ENCODE results near the gene LGALS9. TPM values are rescaled to one million over a fixed set of nuclear protein-coding genes. Genes with fewer than 3 reads are reported as not detected.
A peak's percentile ranks its signal among the peaks of the same experiment; 100 is the strongest.

Gene LGALS9
- 10 to 100 TPM; 38.3 to 39.8 TPM for total RNA-seq
- 108 TPM for polyA plus RNA-seq (2013, experiment 1 of 2)
- 86.6 TPM for polyA plus RNA-seq (2013, experiment 2 of 2)
- 3.1 to 58.4 (median 8.0) reads per million in 172 experiments for total RNA-seq

DNA sequence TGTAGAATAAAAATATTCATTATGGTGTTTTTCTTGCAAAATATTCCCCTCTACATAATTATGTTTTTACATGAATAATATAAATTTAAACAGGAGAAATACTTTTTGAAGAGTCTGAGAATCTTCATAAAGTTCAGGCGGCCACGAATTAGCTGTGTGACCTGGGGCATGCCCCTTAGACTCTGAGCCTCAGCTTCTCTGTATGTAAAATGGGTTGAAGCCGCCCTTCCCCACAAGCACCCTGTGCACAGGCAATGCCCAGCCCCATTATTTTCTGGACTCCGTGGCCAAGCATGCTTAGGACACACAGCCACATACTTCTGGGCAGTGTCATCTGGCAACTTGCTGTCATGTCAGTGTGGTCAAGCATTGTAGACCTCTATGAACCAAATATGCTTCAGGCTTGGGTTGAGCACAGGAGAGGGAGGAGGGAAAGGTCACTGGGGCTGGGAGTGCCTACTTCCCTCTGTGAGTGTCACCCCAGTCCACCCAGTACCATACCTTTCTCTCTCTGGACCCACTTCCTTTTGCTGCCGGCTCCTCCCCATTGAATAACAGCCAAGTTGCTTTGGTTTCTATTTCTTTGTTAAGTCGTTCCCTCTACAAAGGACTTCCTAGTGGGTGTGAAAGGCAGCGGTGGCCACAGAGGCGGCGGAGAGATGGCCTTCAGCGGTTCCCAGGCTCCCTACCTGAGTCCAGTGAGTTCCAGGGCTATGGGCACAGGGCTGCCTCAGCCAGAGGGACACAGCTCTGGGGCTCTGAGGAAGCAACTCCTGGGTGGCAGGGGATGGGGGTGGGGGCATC lies at the start of gene LGALS9:
TSS of gene LGALS9 (plus strand) at position 582 of the 804 bp plus-strand sequence. CDS start at position 660, 78 bp downstream.
- peak within 1 kb of the TSS; percentile 32 to 64 for H3K27ac ChIP-seq (ENCODE audit: low read depth in 1 of 2, low read length in 2 of 2)
- H3K4me3 Mint-ChIP-seq, result peak within 1 kb of the TSS; percentile 87
- peaks cover 42% of the 10 kb centered on the region for H3K4me1 ChIP-seq (ENCODE audit: insufficient read depth, low read length)
- TF ChIP-seq, protein P1, sequence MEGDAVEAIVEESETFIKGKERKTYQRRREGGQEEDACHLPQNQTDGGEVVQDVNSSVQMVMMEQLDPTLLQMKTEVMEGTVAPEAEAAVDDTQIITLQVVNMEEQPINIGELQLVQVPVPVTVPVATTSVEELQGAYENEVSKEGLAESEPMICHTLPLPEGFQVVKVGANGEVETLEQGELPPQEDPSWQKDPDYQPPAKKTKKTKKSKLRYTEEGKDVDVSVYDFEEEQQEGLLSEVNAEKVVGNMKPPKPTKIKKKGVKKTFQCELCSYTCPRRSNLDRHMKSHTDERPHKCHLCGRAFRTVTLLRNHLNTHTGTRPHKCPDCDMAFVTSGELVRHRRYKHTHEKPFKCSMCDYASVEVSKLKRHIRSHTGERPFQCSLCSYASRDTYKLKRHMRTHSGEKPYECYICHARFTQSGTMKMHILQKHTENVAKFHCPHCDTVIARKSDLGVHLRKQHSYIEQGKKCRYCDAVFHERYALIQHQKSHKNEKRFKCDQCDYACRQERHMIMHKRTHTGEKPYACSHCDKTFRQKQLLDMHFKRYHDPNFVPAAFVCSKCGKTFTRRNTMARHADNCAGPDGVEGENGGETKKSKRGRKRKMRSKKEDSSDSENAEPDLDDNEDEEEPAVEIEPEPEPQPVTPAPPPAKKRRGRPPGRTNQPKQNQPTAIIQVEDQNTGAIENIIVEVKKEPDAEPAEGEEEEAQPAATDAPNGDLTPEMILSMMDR (IDR thresholded peaks at IDR 0.05), result no peak
- H3K36me3 ChIP-seq (ENCODE audit: insufficient read depth, low read length), result peaks cover 3% of the 10 kb centered on the region
- POLR2A ChIA-PET, result no interaction called here
- CTCF ChIA-PET, result interaction anchor here (2.2 kb wide), 1 partner anchor 24 kb away, joined by 5 read pairs; no protein-coding TSS in a partner anchor
- peak; percentile 79 for ATAC-seq (ENCODE audit: poor library complexity)
- H3K9me3 ChIP-seq (ENCODE audit: control insufficient read depth in 1 of 2, insufficient read depth in 1 of 2, low read length in 2 of 2), result no peaks in the 10 kb centered on the region
- no peaks in the 10 kb centered on the region for H3K27me3 Mint-ChIP-seq
- H3K4me3 ChIP-seq (ENCODE audit: low read length), result peak within 1 kb of the TSS; percentile 77
- no peaks in the 10 kb centered on the region for H3K27me3 ChIP-seq (ENCODE audit: control insufficient read depth in 1 of 2, insufficient read depth in 2 of 2, low read length in 2 of 2)
- peaks cover 36% of the 10 kb centered on the region for H3K4me1 Mint-ChIP-seq (ENCODE audit: low read depth)
- DNase-seq, result peak in 12 of 14 experiments; percentile 4 to 81 (median 36)
- peaks cover 5% of the 10 kb centered on the region for H3K36me3 Mint-ChIP-seq (ENCODE audit: low read depth)
- H3K9me3 Mint-ChIP-seq, result no peaks in the 10 kb centered on the region
- intact Hi-C loops (cut with DNase I, micrococcal nuclease), result no loop called here
- peak within 1 kb of the TSS; percentile 76 for H3K27ac Mint-ChIP-seq

DNA sequence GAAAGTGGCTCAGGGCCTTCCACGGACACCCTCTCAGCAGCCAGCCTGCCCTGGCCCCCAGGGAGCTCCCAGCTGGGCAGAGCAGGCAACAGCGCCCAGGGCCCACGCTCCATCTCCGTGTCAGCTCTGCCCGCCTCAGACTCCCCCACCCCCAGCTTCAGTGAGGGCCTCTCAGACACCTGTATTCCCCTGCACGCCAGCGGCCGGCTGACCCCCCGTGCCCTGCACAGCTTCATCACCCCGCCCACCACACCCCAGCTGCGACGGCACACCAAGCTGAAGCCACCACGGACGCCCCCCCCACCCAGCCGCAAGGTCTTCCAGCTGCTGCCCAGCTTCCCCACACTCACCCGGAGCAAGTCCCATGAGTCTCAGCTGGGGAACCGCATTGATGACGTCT lies 48.3 kb upstream of the LGALS9 start:
- CTCF ChIA-PET, result no interaction called here
- Mint-ChIP-seq H3K27ac (no peak overlapping the region), H3K4me1 (ENCODE audit: low read depth) (no peaks in the 10 kb centered on the region), H3K27me3 (no peaks in the 10 kb centered on the region), H3K36me3 (ENCODE audit: low read depth) (peaks cover 6% of the 10 kb centered on the region), H3K4me3 (no peak overlapping the region), H3K9me3 (no peaks in the 10 kb centered on the region)
- POLR2A ChIA-PET, result no interaction called here
- peaks cover 9% of the 10 kb centered on the region for H3K36me3 ChIP-seq (ENCODE audit: insufficient read depth, low read length)
- H3K4me1 ChIP-seq (ENCODE audit: insufficient read depth, low read length), result peaks cover 6% of the 10 kb centered on the region
- TF ChIP-seq, protein P1 (IDR thresholded peaks at IDR 0.05), result no peak
- no peaks in the 10 kb centered on the region for H3K27me3 ChIP-seq (ENCODE audit: control insufficient read depth in 1 of 2, insufficient read depth in 2 of 2, low read length in 2 of 2)
- H3K9me3 ChIP-seq (ENCODE audit: control insufficient read depth in 1 of 2, insufficient read depth in 1 of 2, low read length in 2 of 2), result no peaks in the 10 kb centered on the region
- H3K27ac ChIP-seq (ENCODE audit: low read depth in 1 of 2, low read length in 2 of 2), result no peak overlapping the region
- no peak overlapping the region for H3K4me3 ChIP-seq (ENCODE audit: low read length)
- DNase-seq (no peak), ATAC-seq (ENCODE audit: poor library complexity) (no peak)
- intact Hi-C loops (cut with DNase I, micrococcal nuclease), result no loop called here

DNA sequence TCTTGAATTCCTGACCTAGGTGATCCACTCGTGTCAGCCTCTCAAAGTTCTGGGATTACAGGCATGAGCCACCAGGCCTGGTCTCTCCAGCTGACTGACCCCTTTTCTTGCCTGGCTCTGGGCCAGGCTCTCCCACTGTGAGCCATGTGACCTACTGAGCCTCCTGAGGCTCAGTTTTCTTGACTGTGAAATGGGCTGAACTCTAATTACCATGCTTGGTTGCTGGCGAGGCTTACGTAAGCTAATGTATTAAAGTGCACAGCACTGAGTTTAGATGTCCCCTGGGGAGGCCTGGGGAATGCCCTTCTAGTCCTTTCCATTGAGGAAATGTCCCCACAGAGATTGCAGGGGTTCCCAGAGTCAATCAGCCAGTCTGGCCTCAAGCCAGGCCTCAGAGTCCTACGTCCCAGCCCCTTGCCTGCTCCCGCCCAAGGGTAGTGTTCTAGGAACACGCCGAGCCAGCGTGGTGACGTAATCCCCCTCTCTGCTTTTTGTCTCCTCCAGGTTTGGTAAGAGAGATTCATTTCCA lies 45.8 kb upstream of the LGALS9 start:
- DNase-seq (no peak), ATAC-seq (ENCODE audit: poor library complexity) (no peak)
- TF ChIP-seq, protein P1 (IDR thresholded peaks at IDR 0.05), result no peak
- ChIA-PET POLR2A (no interaction called here), CTCF (no interaction called here)
- H3K9me3 ChIP-seq (ENCODE audit: control insufficient read depth in 1 of 2, insufficient read depth in 1 of 2, low read length in 2 of 2), result no peaks in the 10 kb centered on the region
- peaks cover 14% of the 10 kb centered on the region for H3K36me3 Mint-ChIP-seq (ENCODE audit: low read depth)
- H3K36me3 ChIP-seq (ENCODE audit: insufficient read depth, low read length), result peaks cover 9% of the 10 kb centered on the region
- no peak overlapping the region for H3K27ac Mint-ChIP-seq
- no peaks in the 10 kb centered on the region for H3K27me3 Mint-ChIP-seq
- H3K9me3 Mint-ChIP-seq, result no peaks in the 10 kb centered on the region
- no peak overlapping the region for H3K4me3 ChIP-seq (ENCODE audit: low read length)
- H3K4me1 ChIP-seq (ENCODE audit: insufficient read depth, low read length), result no peaks in the 10 kb centered on the region
- H3K27me3 ChIP-seq (ENCODE audit: control insufficient read depth in 1 of 2, insufficient read depth in 2 of 2, low read length in 2 of 2), result no peaks in the 10 kb centered on the region
- no peak overlapping the region for H3K4me3 Mint-ChIP-seq
- no peak overlapping the region for H3K27ac ChIP-seq (ENCODE audit: low read depth in 1 of 2, low read length in 2 of 2)
- intact Hi-C loops (cut with DNase I, micrococcal nuclease), result no loop called here
- no peaks in the 10 kb centered on the region for H3K4me1 Mint-ChIP-seq (ENCODE audit: low read depth)

All from CD4-positive, alpha-beta T cell (primary cell).